Smooth muscle cell (in vitro differentiated cells): Measurements from ENCODE around the gene WDR18. TPM values are rescaled to one million over a fixed set of nuclear protein-coding genes. Genes with fewer than 3 reads are reported as not detected.

Experiments used
- DNase-seq: peaks from one replicate; lab custom pipeline; 2025; ENCODE audit not compliant: unreplicated experiment; lab: John Stamatoyannopoulos, UW
- H2AFZ ChIP-seq: fragments of 200-600 bp; sonication (generic); 2 replicates; pipeline ENCODE4 v1.6.0; 2016; ENCODE audit warnings: antibody characterized with exemption, low read depth, mild to moderate bottlenecking
- H3F3A ChIP-seq: fragments of 200-600 bp; sonication (generic); 2 replicates; pipeline ENCODE4 v1.6.0; 2017; ENCODE audit warnings: antibody characterized with exemption, low read depth
- H3K27ac ChIP-seq: fragments of 200-600 bp; sonication (generic); 2 replicates; pipeline ENCODE4 v1.5.1; 2016; ENCODE audit warnings: low read depth, mild to moderate bottlenecking
- H3K27me3 ChIP-seq: fragments of 200-600 bp; sonication (generic); 2 replicates; pipeline ENCODE4 v1.6.1; 2016; ENCODE audit warnings: low read depth, mild to moderate bottlenecking
- H3K36me3 ChIP-seq: fragments of 200-600 bp; sonication (generic); 2 replicates; pipeline ENCODE4 v1.5.1; 2016; ENCODE audit warnings: low read depth
- H3K4me1 ChIP-seq: fragments of 200-600 bp; sonication (generic); 2 replicates; pipeline ENCODE4 v1.5.1; 2016; ENCODE audit warnings: low read depth
- H3K4me2 ChIP-seq: fragments of 200-600 bp; sonication (generic); 2 replicates; pipeline ENCODE4 v1.6.0; 2016; ENCODE audit warnings: mild to moderate bottlenecking
- H3K4me3 ChIP-seq: fragments of 200-600 bp; sonication (generic); 2 replicates; pipeline ENCODE4 v1.5.1; 2016; ENCODE audit warnings: mild to moderate bottlenecking
- H3K79me2 ChIP-seq: fragments of 200-600 bp; sonication (generic); 2 replicates; pipeline ENCODE4 v1.6.0; 2016; ENCODE audit warnings: low read depth, mild to moderate bottlenecking
- H3K9ac ChIP-seq: fragments of 200-600 bp; sonication (generic); 2 replicates; pipeline ENCODE4 v1.6.0; 2016; ENCODE audit warnings: low read depth
- H3K9me3 ChIP-seq: fragments of 200-600 bp; sonication (generic); replicated peaks from 2 replicates; pipeline ENCODE4 v1.5.1; 2016; ENCODE audit warnings: low read depth
- H4K20me1 ChIP-seq: fragments of 200-600 bp; sonication (generic); 2 replicates; pipeline ENCODE4 v1.6.0; 2016; ENCODE audit warnings: low read depth
- WGBS: methylation state at CpG from one replicate; pipeline ENCODE4 v1.1.7; 2016; ENCODE audit warnings: low lambda C conversion rate; 5-methylcytosine and 5-hydroxymethylcytosine counted together
- polyA plus RNA-seq: library from polyadenylated mRNA; unstranded; fragments of >200 nt; fragmentation: Nextera tagmentation; extraction: Ambion mirVana; gene quantifications from 2 replicates; pipeline ENCODE4 v1.2.1, GENCODE V29; 2016
- total RNA-seq: library from RNA; depleted of rRNA; stranded (reverse); fragments of >200 nt; gene quantifications from 2 replicates; pipeline ENCODE4 v1.2.3, GENCODE V29; 2014
- TF ChIP-seq, protein P1 (sequence below): fragments of 200-600 bp; sonication (generic); IDR thresholded peaks from 2 replicates; pipeline ENCODE4 v1.5.1; 2017; ENCODE audit warnings: borderline replicate concordance, mild to moderate bottlenecking, antibody characterized with exemption; ENCODE audit not compliant: insufficient read depth, poor library complexity, severe bottlenecking

The WDR18 gene
- total and polyA plus RNA-seq, 2 experiments from 2014 or later, result 69.4 to 160 TPM

DNA sequence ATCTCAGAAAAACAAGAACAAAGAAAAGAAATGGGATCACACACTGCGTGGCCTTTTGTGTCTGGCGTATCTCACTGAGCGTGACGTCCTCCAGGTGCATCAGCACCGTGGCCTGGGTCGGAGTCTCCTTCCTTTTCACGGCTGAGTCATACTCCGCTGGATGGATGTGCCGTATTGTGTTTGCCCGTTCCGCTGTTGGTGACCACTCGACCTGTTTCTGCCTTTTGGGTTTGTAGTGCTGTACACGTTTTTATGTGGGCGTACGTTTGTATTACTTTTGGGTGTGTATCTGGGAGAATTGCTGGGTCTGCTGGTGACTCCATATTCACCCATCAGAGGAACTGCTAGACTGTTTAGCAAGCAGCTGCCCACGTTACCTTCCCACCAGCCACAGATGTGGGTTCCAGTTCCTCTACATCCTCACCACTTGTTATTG, 46.9 kb upstream of the WDR18 start:
- H4K20me1 ChIP-seq, result peaks cover 86% of the 10 kb centered on the region
- no peaks in the 10 kb centered on the region for H3K27me3 ChIP-seq
- TF ChIP-seq, protein P1, sequence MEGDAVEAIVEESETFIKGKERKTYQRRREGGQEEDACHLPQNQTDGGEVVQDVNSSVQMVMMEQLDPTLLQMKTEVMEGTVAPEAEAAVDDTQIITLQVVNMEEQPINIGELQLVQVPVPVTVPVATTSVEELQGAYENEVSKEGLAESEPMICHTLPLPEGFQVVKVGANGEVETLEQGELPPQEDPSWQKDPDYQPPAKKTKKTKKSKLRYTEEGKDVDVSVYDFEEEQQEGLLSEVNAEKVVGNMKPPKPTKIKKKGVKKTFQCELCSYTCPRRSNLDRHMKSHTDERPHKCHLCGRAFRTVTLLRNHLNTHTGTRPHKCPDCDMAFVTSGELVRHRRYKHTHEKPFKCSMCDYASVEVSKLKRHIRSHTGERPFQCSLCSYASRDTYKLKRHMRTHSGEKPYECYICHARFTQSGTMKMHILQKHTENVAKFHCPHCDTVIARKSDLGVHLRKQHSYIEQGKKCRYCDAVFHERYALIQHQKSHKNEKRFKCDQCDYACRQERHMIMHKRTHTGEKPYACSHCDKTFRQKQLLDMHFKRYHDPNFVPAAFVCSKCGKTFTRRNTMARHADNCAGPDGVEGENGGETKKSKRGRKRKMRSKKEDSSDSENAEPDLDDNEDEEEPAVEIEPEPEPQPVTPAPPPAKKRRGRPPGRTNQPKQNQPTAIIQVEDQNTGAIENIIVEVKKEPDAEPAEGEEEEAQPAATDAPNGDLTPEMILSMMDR, result no peak
- H3K4me3 ChIP-seq, result no peak overlapping the region
- DNase-seq, result no peak
- peak overlapping the region; percentile 19 for H3K27ac ChIP-seq
- H3F3A ChIP-seq, result peaks cover 11% of the 10 kb centered on the region
- no peak overlapping the region for H3K9ac ChIP-seq
- no peaks in the 10 kb centered on the region for H3K36me3 ChIP-seq
- peaks cover 100% of the 10 kb centered on the region for H3K79me2 ChIP-seq
- H3K4me1 ChIP-seq, result peaks cover 11% of the 10 kb centered on the region
- no peak overlapping the region for H3K4me2 ChIP-seq
- H2AFZ ChIP-seq, result no peak overlapping the region
- H3K9me3 ChIP-seq, result no peaks in the 10 kb centered on the region
- WGBS, result 76% methylated on average over 16 of the region's 16 CpGs

DNA sequence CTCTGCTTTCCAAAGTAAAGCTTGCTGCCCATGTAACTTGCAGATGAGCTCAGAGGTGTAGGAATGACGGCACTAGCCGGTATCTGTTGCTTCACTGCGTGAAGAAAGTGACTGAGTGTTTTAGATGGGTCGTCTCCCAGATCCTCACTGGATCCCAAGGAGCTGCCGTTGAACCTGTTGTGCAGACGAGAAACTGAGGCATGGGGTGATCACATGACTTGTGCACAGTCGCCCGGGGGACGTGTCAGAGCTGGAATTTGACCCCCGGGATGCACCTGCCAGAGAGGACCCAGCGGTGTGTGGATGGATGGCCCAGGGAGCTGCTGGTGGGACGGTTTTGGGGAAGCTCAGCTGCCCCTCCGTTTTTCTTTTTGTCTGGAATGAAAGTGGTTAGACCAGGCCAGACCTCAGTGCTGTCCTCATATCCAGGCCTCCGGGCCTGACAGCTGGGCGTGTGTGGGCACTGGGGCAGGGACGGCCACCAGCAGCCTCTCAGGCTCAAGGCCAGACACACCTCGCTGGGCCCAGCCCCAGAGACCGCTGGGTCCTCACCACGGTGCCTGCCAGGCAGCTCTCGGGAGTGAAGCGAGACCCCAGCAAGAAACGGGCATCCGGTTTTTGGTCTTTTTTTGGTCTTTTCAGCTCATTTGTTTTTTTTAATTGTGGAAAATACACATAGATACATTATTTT, 45.8 kb upstream of the WDR18 start:
- peaks cover 90% of the 10 kb centered on the region for H4K20me1 ChIP-seq
- H3F3A ChIP-seq, result peaks cover 3% of the 10 kb centered on the region
- TF ChIP-seq, protein P1, result no peak
- peaks cover 2% of the 10 kb centered on the region for H3K4me1 ChIP-seq
- no peak overlapping the region for H2AFZ ChIP-seq
- WGBS, result 81% methylated on average over 23 of the region's 23 CpGs
- no peak overlapping the region for H3K4me2 ChIP-seq
- no peaks in the 10 kb centered on the region for H3K9me3 ChIP-seq
- peaks cover 100% of the 10 kb centered on the region for H3K79me2 ChIP-seq
- no peak for DNase-seq
- H3K4me3 ChIP-seq, result no peak overlapping the region
- no peak overlapping the region for H3K9ac ChIP-seq
- no peaks in the 10 kb centered on the region for H3K27me3 ChIP-seq
- no peaks in the 10 kb centered on the region for H3K36me3 ChIP-seq
- H3K27ac ChIP-seq, result no peak overlapping the region

DNA sequence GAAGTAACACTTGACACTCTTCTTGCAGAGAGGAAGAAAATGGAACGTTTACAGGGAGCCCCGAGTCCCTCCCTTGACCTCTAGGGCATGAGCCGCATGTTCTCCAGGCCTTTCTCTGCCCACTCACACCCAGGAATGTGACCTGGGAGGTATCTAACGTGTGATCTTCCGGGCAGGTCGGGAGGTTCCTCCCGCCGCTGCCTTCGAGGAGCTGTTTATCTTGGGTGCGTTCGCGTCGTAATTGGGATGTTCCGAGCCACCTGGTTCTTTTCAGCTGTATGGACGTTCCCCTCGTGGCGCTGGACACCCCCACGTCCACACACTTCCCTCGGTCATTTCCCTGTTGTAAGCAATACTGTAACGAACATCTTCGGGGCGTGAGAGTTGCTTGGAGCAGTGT, 44.7 kb upstream of the WDR18 start:
- Histone ChIP-seq H3K36me3 (no peaks in the 10 kb centered on the region), H3K4me2 (no peak overlapping the region), H3K4me1 (no peaks in the 10 kb centered on the region), H4K20me1 (peaks cover 96% of the 10 kb centered on the region), H3K27me3 (no peaks in the 10 kb centered on the region), H2AFZ (no peak overlapping the region), H3K79me2 (peaks cover 100% of the 10 kb centered on the region), H3K9ac (no peak overlapping the region), H3K4me3 (no peak overlapping the region), H3K27ac (peak overlapping the region; percentile 13), H3K9me3 (no peaks in the 10 kb centered on the region), H3F3A (peaks cover 3% of the 10 kb centered on the region)
- WGBS, result 75% methylated on average over 22 of the region's 22 CpGs
- TF ChIP-seq, protein P1, result no peak
- DNase-seq, result no peak

DNA sequence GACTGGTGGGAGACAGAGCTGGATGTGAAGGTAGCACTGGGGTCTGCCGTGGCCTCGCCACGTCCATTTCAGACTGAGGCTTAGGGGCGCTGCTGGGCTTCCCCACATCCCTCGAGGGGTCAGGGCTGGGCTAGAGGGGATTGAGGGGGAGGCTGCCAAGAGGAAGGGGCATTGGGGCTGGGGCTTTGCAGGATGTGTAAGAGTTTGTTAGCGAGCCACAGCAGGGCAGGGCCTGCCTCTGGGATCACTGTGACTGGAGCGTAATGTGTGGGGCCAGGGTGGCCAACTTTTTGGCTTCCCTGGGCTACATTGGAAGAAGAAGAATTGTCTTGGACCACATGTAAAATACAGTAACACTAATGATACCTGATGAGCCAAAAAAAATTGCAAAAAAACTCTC, 44.2 kb upstream of the WDR18 start:
- peaks cover 3% of the 10 kb centered on the region for H3F3A ChIP-seq
- H3K9ac ChIP-seq, result no peak overlapping the region
- no peak overlapping the region for H2AFZ ChIP-seq
- peaks cover 100% of the 10 kb centered on the region for H3K79me2 ChIP-seq
- no peak for DNase-seq
- peaks cover 98% of the 10 kb centered on the region for H4K20me1 ChIP-seq
- WGBS, result 97% methylated on average over 7 of the region's 7 CpGs
- H3K27ac ChIP-seq, result peak overlapping the region; percentile 13
- TF ChIP-seq, protein P1, result no peak
- no peak overlapping the region for H3K4me3 ChIP-seq
- H3K4me2 ChIP-seq, result no peak overlapping the region
- H3K27me3 ChIP-seq, result no peaks in the 10 kb centered on the region
- H3K4me1 ChIP-seq, result no peaks in the 10 kb centered on the region
- H3K36me3 ChIP-seq, result no peaks in the 10 kb centered on the region
- H3K9me3 ChIP-seq, result no peaks in the 10 kb centered on the region
